ENCODE results near the gene RGS11.
"Not testable (repeated sequence)": the region's sequence is repeated elsewhere in the genome, so short reads cannot be mapped to it uniquely, and the experiment has no call there.

Gene RGS11

DNA sequence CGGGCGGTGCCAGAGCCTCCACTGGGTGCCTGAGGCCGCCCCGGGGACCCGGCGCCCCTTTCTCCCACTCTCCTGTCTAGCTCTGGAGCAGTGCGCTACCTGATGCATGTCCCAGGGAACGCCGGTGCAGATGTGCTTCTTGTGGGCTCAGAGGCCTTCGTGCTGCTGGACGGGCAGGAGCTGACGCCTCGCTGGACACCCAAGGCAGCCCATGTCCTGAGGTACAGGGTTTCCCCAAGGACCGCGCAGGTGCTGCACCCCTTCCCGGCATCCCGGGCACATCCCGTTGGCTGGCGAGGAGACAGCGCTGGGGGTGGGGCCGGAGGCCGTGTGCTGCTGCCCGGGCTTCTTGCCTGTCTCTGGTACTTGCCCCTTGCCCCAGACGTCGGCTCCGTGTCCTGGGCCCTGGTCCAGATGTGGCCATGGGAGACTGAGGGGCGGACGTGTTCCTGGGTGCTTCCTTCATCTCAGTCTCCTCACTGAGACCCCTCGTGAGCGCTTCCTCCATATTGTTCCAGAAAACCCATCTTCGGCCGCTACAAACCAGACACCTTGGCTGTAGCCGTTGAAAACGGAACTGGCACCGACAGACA, 12.5 kb downstream of the RGS11 start:
- no peak for DNase-seq (ENCODE audit: low read depth)

DNA sequence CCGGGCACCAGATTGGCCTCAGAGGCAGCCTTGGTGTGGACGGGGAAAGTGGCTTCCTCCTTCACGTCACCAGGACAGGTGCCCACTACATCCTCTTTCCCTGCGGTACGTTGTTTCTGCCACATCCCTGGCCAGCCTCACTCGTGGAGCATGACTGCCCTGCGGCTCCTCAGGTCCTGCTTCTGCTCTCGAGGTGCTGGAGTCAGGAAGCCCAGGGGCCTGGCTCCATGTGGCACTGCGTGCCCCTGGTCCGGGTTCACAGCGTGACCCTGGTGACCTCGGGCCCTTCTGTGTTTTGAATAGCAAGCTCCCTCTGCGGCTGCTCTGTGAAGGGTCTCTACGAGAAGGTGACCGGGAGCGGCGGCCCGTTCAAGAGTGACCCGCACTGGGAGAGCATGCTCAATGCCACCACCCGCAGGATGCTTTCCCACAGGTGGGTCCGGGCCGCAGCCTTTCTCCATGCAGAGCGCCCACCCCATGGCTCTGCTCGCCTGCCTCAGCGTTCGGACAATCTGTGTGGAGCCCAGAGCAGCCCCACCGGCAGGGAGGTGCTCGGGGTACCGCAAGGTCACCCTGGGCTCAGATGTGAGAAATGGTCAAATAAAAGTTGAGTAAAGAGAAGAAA, 13.5 kb downstream of the RGS11 start:
- no peak for DNase-seq (ENCODE audit: low read depth)

DNA sequence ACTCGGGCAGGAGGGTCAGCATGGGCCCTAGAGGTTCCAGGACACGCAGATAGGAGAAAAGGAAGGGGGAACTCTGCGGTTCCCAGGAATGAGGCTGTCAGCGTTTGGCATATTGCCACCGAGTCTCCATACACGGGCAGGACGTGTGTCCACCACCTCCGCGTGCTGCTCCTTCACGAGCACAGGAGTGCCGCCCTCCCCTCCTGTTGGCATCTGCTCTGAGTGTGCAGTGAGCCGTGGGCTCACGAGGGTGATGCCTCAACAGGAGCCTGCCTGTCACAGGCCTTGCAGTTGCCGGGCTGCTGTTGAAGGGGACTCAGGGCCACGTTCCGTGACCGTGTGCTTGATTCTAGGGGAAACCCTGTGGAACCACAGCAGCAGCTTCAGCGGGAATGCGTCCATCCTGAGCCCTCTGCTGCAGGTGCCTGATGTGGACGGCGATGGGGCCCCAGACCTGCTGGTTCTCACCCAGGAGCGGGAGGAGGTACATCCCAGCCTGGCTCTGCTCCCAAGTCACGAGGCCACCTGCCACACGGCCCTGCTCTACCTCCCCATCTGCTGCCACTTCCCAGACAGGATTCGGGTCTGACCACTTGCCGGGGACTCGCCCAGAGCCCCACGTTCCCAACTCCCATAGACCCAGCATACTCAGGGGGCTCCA, 14.6 kb downstream of the RGS11 start:
- no peak for DNase-seq (ENCODE audit: low read depth)

DNA sequence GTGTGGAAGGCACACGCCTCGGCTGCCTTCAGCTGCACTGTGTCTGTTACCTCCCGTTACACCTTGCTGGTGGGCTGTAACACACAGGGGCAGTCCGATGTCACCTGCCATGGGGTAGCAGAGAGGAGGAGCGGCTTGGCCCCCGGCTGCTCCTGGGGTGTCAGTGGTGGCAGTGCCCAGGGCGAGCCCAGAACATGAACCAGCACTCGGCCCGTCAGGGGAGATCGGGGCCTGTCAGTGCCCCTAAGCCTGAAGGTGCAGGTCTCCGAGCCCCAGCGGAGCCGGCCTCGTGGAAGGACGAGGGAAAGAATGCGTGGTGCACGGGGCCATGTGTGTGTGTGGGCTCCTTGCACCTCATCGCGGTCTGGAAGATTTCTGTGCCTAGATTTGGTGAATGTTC, 15.4 kb downstream of the RGS11 start:
- DNase-seq (ENCODE audit: low read depth): no peak

DNA sequence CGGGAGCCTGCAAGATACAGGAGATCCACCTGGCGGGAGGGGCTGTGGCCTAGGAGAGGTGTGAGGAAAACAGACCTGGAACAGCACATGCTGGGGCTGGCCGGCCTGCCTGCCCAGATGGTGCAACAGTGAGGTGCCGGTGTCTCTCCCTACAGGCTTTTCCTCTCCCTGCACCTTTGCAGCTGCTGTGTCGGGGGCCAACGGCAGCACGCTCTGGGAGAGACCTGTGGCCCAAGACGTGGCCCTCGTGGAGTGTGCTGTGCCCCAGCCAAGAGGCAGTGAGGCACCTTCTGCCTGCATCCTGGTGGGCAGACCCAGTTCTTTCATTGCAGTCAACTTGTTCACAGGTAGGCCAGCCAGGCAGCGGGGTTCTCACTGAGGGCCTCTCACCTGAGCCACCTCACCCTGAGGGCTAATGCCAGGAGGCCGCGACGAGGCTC, 15.9 kb downstream of the RGS11 start:
- no peak for DNase-seq (ENCODE audit: low read depth)

DNA sequence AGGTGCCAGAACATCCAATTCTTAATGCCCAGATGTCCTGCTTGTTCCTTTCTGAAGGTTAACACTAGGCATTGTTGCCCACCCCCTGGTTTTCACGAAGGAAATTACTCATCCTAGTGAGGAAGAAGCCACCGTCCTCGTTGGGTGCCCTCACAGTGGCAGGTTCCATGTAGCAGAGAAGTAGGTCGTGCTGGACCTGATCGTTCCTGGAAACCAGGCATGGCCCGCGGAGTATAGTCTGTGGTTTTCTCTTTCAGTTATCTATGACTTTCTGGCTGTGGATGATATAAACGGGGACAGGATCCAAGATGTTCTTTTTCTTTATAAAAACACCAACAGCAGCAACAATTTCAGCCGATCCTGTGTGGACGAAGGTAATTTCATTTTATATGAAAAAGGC, 16.5 kb downstream of the RGS11 start:
- DNase-seq (ENCODE audit: low read depth): no peak

DNA sequence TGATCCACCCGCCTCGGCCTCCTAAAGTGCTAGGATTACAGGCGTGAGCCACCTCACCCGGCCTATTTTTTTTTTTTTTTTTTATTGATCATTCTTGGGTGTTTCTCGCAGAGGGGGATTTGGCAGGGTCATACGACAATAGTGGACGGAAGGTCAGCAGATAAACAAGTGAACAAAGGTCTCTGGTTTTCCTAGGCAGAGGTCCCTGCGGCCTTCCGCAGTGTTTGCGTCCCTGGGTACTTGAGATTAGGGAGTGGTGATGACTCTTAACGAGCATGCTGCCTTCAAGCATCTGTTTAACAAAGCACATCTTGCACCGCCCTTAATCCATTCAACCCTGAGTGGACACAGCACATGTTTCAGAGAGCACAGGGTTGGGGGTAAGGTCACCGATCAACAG, 17.7 kb downstream of the RGS11 start:
- DNase-seq (ENCODE audit: low read depth): not testable (repeated sequence)

DNA sequence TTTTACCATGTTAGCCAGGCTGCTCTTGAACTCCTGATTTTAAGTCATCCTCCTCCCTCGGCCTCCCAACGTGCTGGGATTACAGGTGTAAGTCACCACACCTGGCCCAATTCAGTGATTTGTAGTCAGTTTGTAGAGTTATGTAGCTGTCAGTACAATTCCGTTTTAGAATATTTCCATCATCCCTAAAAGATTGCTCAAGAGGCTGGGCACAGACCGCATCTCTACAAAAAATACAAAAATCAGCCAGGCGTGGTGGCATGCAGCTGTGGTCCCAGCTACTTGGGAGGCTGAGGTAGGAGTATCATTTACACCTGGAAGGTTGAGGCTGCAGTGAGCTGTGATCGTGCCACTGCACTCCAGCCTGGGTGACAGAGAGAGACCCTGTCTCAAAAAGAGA, 20.6 kb downstream of the RGS11 start:
- no peak for DNase-seq (ENCODE audit: low read depth)

DNA sequence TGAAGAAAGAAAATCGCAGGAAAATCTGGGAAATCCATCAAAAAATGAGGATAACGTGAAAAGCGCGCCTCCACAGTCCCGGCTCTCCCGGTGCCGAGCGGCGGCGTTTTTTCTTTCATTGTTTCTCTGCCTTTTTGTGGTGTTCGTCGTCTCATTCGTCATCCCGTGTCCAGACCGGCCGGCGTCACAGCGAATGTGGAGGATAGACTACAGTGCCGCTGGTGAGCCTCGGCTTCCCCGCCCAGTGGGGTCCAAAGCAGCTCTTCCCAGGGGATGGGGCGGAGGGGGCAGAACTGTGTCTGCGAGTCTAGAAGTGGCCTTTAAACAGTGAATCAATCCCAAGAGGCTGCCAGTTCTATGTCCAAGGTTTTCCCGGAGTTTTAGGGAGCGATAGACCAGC, 21.3 kb downstream of the RGS11 start:
- no peak for DNase-seq (ENCODE audit: low read depth)

DNA sequence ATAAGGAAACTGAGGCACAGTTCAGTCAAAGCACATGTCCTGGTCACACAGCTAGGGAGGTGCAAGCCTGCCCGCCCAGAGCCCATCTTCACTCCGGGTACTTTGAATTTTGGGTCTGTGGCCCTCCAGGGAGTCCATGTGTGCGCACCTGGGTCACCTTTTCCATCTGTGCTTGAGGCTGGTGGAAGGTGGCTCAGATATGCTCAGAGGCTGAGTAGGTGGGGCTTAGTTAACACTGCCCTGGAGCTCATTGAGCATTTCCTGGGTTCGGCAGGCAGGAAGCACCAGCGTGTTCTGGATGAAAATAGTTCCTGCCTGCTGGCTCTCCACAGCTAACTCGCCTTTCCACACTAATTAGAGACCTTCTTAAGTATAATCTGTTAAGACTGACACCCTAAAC, 21.9 kb downstream of the RGS11 start:
- DNase-seq (ENCODE audit: low read depth): no peak

DNA sequence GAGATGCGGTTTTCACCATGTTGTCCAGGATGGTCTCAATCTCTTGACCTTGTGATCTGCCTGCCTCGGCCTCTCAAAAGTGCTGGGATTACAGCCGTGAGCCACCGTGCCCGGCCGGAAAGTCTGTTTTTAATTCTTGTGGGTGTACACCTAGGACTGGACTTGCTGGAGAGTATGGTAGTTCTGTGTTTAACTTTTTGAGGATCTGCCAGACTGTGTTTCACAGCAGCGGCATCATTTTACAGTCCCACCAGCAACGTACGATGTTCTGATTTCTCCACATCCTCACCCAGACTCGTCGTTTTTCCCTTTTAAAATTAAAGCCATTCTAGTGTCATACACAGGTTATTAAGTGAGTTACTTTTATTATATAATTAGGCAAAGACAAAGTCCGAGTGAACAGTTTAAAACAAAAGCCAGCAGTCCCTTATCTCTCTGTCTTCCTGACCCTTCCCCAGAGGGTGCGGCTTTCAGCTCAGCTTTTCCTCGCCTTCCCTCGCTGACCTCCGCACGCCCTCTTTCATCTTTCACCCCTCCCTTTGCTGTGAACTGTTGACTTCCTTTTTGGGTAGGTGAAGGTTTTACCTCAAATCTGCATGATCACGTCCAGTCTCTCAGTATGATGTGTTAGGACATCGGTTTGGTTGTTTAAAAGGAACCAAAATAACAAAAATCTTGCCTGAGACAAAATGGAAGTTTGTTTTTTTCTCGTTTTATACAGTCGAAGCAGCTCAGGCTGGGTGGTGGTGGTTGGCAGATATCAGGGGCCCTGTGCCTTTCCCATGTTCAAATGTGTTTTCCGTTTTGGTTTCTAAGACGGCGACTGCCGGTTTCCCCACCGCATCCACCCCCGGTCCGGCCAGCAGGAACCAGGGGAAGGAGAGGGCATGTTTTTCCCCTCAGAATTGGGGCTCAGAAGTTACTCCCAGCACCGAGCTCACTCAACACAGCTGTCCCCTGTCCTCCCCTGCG, 23.1 kb downstream of the RGS11 start:
- no peak for DNase-seq (ENCODE audit: low read depth)

DNA sequence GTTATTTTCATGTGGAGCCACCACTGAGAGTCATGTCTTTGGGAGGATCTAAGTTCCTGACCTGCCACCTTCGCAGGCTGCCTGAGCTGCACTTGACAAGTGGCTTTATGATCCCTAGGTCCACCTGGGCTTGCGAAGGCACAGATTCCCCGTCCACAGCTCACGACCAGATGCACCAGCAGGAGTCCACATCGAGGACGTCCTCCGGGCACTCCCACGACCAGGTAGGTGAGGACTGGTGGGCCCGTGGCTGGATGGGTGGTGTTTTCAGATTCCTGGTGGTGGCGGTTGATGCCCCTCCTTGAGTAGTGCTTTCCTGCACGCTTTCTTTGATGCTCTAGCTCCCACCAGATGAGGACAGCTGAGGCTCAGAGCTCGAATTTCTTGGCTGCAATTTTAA, 26.3 kb downstream of the RGS11 start:
- no peak for DNase-seq (ENCODE audit: low read depth)

DNA sequence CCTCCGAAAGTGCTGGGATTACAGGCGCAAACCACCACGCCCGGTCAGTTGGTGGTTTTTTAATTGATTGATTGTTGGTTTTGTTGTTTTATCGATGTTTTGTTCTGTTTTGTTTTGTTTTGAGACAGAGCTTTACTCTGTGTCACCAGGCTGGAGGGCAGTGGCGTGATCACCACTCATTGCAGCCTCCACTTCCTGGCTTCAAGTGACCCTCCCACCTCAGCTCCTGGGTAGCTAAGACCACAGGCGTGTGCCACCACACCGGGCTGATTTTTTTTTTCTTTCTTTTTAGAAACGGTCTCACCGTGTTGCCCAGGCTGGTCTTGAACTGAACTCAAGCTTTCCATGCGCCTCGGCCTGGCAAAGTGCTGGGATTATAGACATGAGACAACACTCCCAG, 28.7 kb downstream of the RGS11 start:
- no peak for DNase-seq (ENCODE audit: low read depth)

DNA sequence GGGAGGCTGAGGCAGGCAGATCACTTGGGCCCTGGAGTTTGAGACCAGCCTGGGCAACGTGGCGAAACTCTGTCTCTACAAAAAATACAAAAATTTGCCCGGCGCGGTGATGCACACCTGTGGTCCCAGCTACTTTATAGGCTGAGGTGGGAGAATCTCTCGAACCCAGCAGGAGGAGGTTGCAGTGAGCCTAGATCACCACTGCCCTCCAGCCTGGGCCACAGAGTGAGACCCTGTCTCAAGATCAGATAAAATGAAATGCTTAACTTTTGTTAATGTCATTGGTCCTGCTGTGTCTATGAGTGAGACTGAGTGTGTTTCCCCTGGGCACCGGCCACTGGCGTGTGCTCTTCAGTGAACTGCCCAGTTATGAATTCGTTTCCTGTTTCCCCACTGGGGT, 30.6 kb downstream of the RGS11 start:
- no peak for DNase-seq (ENCODE audit: low read depth)

DNA sequence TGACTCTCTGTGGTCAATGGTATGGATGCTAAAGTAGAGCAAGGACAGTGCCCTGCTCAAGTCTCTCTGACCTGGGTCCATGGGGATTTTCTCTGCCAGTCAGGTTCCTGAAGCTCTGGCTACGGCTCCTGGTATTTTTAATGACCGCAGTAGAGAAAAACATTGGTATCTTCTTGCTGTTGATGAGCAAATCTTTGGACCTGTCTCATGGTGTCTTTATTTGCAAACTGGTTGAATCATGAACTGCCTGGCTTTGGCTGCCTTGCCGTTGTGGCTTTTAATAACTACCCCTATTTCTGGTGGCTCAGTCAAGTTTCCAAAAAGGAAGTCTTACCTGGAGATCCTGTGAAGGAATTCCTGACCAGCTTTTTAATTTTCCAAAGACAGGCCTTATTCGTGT, 32.4 kb downstream of the RGS11 start:
- no peak for DNase-seq (ENCODE audit: low read depth)

DNA sequence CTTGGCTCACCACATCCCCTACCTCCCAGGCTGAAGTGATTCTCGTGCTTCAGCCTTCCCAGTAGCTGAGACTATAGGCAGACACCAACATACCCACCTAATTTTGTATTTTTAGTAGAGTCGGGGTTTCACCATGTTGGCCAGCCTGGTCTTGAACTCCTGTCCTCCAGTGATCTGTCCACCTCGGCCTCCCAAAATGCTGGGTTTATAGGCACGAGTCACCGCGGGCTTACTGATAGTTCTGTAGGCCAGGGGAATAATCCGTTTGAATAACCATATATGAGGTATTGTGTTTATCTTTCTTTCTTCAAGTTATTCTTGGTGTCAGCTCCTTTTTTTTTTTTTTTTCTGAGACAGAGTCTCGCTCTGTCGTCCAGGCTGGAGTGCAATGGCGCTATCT, 33.5 kb downstream of the RGS11 start:
- no peak for DNase-seq (ENCODE audit: low read depth)

DNA sequence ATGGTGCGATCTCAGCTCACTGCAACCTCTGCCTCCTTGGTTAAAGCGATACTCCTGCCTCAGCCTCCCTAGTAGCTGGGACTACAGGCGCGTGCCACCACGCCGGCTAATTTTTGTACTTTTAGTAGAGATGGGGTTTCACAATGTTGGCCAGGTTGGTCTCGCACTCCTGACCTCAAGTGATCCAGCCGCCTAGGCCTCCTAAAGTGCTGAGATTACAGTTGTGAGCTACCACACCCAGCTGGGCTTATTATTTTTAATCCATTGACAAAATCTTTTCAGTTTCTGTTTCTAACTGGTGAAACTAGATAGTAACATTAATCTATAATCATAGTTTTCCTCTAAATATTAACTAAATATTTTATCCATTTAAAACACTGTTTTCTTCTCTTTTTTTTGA, 35.2 kb downstream of the RGS11 start:
- DNase-seq (ENCODE audit: low read depth): no peak

DNA sequence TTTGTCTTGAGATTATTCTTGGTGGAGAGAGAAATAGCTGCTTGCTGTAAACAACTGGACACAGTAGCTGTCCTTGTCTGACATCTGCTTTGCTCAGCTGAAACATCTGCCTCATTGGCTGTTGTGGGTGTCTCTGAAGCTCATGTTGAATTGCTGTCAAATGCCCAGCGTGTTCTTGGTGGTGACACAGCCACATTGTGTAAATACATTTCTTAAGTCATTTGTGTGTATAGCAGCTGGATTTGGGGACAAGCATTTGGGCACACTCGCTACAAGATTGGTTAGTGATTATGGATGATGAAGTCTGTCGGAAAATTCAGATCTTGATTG, 35.8 kb downstream of the RGS11 start:
- DNase-seq (ENCODE audit: low read depth): no peak

DNA sequence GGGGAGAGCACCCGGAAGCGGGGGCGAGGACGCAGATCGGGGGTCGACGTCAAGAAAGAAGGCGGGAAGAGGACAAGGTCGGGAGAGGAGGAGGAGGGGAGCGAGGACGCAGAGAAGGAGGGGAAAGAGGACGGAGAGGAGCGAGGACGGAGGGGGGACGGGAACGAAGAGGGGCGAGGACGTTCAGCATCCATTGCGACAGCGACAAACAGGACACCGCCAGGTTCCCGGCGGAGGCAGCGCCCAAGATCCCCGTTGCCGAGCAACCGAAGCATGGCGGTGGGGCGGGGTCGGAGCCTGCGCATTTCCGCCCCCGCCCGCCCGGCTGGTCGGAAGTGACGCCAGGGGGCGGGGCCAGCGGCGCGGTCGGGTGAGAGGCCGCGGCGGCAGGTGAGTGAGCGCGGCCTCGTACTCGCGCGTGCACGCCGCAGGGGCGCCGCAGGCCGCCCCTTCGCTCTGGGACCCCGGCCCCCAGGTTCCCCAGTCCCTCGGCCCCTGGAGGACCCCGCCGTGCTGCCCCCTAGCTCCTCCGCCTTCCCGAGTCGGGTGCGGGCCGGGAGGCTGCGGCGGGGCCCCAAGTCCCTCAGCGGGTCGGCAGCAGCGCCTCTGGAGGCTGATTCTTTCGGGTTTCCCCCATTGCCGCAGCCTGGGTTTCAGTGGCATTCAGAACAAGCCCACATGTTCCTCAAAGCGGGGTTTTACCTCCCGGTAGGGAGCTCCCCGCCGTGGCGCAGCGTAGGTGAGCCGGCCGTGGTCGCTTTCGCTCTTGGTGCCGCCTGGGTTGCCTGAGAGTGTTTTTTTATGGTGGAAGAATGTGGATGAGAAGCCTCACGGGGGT, 41.1 kb downstream of the RGS11 start, which contains the start of gene FAM234A:
FAM234A (plus strand) TSS at position 354 of the 838 bp plus-strand sequence. CDS start 19,593 bp downstream, outside the sequence.
- peak; percentile 93 for DNase-seq (ENCODE audit: low read depth)

DNA sequence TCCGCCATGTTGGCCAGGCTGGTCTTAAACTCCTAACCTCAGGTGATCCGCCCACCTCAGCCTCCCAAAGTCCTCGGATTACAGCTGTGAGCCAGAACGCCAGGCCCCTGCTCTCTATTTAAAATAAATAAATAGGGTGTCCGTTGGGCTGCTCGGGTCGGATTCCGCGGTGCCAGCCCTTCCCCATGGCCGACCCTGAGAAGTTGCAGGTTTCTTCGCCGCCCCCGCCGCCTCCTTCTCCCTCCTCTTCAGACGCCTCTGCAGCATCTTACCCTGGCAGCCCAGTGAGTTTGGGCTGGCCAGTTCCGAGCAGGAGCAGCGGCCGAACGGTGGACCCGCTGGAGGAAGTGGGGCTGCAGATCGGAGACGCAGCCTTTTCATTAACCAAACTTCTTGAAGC, 44.8 kb downstream of the RGS11 start:
- no peak for DNase-seq (ENCODE audit: low read depth)

DNA sequence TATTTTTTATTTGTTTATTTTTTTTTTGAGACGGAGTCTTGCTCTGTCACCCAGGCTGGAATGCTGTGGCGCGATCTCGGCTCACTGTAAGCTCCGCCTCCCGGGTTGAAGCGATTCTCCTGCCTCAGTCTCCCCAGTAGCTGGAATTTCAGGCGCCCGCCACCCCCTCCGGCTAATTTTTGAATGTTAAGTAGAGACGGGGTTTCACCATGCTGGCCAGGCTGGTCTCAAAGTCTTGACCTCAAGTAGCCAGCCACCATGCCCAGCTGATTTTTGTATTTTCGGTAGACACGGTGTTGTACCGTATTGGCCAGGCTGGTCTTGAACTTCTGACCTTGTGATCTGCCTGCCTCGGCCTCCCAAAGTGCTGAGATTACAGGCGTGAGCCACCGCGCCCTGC, 45.4 kb downstream of the RGS11 start:
- DNase-seq (ENCODE audit: low read depth): not testable (repeated sequence)

Measured in activated T-helper 9 cell treated with anti-CD3 and anti-CD28 coated beads, Interleukin-2, amount 50 U/mL, for 16 hours (primary cell).